Stimulated activated CD4-positive, alpha-beta T cell treated with anti-CD3 and anti-CD28 coated beads, Interleukin-4, amount 100 ng/mL, for 48 hours (primary cell): ENCODE results near the gene ERN2.

Source experiments
- DNase-seq, 2 donors: peaks; one replicate each; pipeline ENCODE4 v3.0.0-alpha.2; 2020; ENCODE audit warnings: low read depth in 2 of 2

The ERN2 gene

DNA sequence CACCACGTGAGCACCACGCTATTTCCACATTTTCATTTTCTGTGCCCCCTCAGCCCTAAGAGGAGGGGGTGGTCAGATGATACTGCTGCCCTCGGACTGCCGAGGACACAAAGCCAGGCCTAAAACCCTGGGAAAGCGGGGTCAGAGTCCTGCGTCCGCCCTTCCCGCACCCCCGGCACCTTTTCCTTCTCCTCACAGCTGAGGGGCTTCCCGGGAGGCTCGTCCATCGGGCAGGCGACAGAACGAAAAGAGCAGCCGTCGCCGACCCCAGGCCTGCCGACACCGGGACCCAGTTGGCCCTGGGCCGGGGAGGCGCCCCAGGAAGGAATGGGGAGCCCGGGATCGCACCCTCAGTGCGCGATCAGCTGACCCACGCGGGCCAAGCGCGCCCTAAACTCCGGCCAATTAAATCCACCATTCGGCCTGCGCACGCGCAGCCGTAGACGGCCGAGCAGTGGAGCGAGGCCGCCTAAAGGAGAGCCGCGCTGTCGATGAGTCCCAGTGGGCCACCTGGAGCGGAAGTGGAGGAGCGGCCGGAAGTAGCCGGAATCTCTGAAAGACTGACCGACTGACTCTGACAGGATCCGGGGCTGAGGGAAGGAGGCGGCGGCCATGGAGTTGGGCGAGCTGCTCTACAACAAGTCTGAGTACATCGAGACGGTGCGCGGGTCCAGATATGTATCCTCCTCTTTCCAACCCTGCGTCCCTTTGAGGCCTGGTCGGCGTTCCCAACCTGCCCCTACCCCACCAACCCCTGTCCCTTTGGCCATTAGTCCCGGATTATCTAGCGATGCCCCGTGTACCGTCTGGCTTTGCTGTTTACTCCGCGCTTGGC is 71.9 kb downstream of the ERN2 start, which contains the start of the genes DCTN5 and PALB2:
DCTN5 (plus strand) TSS at position 536 of the 835 bp plus-strand sequence; CDS start at position 613, 77 bp downstream.
PALB2 (minus strand) TSS at position 380 of the 835 bp plus-strand sequence; CDS start at position 227, 153 bp downstream.
- peak; percentile 83 to 89 for DNase-seq

- no peak for DNase-seq
These were observed 72.4 kb downstream of the ERN2 start for GRCh38 chr16:23640615-23640930.
